Trophoblast cell (in vitro differentiated cells and primary cell): ENCODE results near the gene AZGP1.
A peak's percentile ranks its signal among the peaks of the same experiment; 100 is the strongest.

ENCODE experiments used
- DNase-seq, 2 donors: peaks; one replicate each; pipeline ENCODE4 v3.0.0-alpha.2; 2016
- H2AFZ ChIP-seq: 2 replicates; pipeline ENCODE4 v1.6.1; 2013; ENCODE audit warnings: low read length, moderate library complexity, mild to moderate bottlenecking; ENCODE audit not compliant: insufficient read depth, poor library complexity
- H2AK5ac ChIP-seq: 2 replicates; pipeline ENCODE4 v1.6.1; 2013; ENCODE audit warnings: mild to moderate bottlenecking, low read length
- H2BK120ac ChIP-seq: 2 replicates; pipeline ENCODE4 v1.6.1; 2013; ENCODE audit warnings: low read length, mild to moderate bottlenecking, moderate library complexity; ENCODE audit not compliant: insufficient read depth, poor library complexity
- H2BK12ac ChIP-seq: 2 replicates; pipeline ENCODE4 v1.6.1; 2013; ENCODE audit warnings: mild to moderate bottlenecking, low read length, moderate library complexity
- H2BK5ac ChIP-seq: 2 replicates; pipeline ENCODE4 v1.6.1; 2013; ENCODE audit warnings: low read length, low read depth, moderate library complexity, mild to moderate bottlenecking; ENCODE audit not compliant: poor library complexity
- H3K14ac ChIP-seq: 2 replicates; pipeline ENCODE4 v1.6.1; 2013; ENCODE audit warnings: mild to moderate bottlenecking, low read length
- H3K18ac ChIP-seq: 2 replicates; pipeline ENCODE4 v1.6.1; 2013; ENCODE audit warnings: mild to moderate bottlenecking, low read length
- H3K23ac ChIP-seq: 2 replicates; pipeline ENCODE4 v1.6.1; 2013; ENCODE audit warnings: low read length
- H3K27ac ChIP-seq: 2 replicates; pipeline ENCODE4 v1.5.1; 2013; ENCODE audit warnings: low read depth, mild to moderate bottlenecking, inconsistent platforms, low read length, moderate library complexity
- H3K27me3 ChIP-seq: 2 replicates; pipeline ENCODE4 v1.6.1; 2013; ENCODE audit warnings: inconsistent platforms, mild to moderate bottlenecking, low read length, moderate library complexity; ENCODE audit not compliant: insufficient read depth
- H3K36me3 ChIP-seq, 2 experiments: 1 replicate in 1 of 2; 2 replicates in 1 of 2; pipeline ENCODE4 v1.6.1; 2013; ENCODE audit warnings: low read length in 2 of 2, mild to moderate bottlenecking in 2 of 2, moderate library complexity in 1 of 2; ENCODE audit not compliant: insufficient read depth in 2 of 2, control insufficient read depth in 1 of 2
- H3K4ac ChIP-seq: 2 replicates; pipeline ENCODE4 v1.6.1; 2013; ENCODE audit warnings: low read depth, mild to moderate bottlenecking, low read length, moderate library complexity
- H3K4me1 ChIP-seq, 2 experiments: 1 replicate in 1 of 2; 2 replicates in 1 of 2; pipeline ENCODE4 v1.6.1; 2013; ENCODE audit warnings: low read length in 2 of 2, mild to moderate bottlenecking in 2 of 2, moderate library complexity in 1 of 2; ENCODE audit not compliant: insufficient read depth in 2 of 2, control insufficient read depth in 1 of 2
- H3K4me2 ChIP-seq: 2 replicates; pipeline ENCODE4 v1.6.1; 2013; ENCODE audit warnings: inconsistent platforms, mild to moderate bottlenecking, low read length, moderate library complexity
- H3K4me3 ChIP-seq: 2 replicates; pipeline ENCODE4 v1.5.1; 2013; ENCODE audit warnings: mild to moderate bottlenecking, low read depth, low read length, inconsistent platforms
- H3K79me1 ChIP-seq: one replicate; pipeline ENCODE4 v1.6.1; 2013; ENCODE audit warnings: low read length
- H3K79me2 ChIP-seq: 2 replicates; pipeline ENCODE4 v1.6.1; 2013; ENCODE audit warnings: low read length, mild to moderate bottlenecking; ENCODE audit not compliant: control insufficient read depth, insufficient read depth, poor library complexity
- H3K9ac ChIP-seq: 2 replicates; pipeline ENCODE4 v1.6.1; 2013; ENCODE audit warnings: mild to moderate bottlenecking, low read length
- H3K9me3 ChIP-seq: 2 replicates; pipeline ENCODE4 v1.6.1; 2013; ENCODE audit warnings: low read depth, mild to moderate bottlenecking, control low read depth, inconsistent platforms, low read length; ENCODE audit not compliant: insufficient read depth
- H4K12ac ChIP-seq: 2 replicates; pipeline ENCODE4 v1.6.1; 2013; ENCODE audit warnings: low read depth, mild to moderate bottlenecking, low read length, moderate library complexity
- H4K8ac ChIP-seq: 2 replicates; pipeline ENCODE4 v1.6.1; 2013; ENCODE audit warnings: low read depth, mild to moderate bottlenecking, low read length, moderate library complexity
- H4K91ac ChIP-seq: one replicate; pipeline ENCODE4 v1.6.1; 2013; ENCODE audit warnings: low read depth, mild to moderate bottlenecking, low read length, moderate library complexity
- WGBS: extraction: QIAGEN DNeasy Blood & Tissue Kit; methylation state at CpG from one replicate; pipeline ENCODE4 v1.1.7; 2013; ENCODE audit warnings: missing lambda C conversion rate; ENCODE audit not compliant: insufficient read length, insufficient coverage; ENCODE audit errors: extremely low coverage; 5-methylcytosine and 5-hydroxymethylcytosine counted together

The AZGP1 gene

DNA sequence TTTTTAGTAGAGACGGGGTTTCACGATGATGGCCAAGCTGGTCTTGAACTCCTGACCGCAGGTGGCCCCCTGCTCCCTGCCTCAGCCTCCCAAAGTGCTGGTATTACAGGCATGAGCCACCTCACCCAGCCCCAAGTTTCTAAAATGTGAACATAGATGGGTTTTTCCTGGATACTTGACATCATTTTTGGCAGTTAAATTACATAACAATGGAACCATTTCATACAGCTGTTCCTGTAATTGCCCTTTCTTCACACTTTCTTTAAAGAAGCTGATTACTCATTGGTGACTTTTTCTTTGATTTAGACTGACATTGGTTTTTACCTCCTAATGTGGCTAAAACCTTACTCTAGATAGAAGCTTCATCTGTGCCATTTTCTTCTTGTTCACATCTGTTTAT lies 45.5 kb upstream of the AZGP1 start:
- WGBS = no CpG with 5 or more reads among the region's 3 CpGs
- no peak for DNase-seq

DNA sequence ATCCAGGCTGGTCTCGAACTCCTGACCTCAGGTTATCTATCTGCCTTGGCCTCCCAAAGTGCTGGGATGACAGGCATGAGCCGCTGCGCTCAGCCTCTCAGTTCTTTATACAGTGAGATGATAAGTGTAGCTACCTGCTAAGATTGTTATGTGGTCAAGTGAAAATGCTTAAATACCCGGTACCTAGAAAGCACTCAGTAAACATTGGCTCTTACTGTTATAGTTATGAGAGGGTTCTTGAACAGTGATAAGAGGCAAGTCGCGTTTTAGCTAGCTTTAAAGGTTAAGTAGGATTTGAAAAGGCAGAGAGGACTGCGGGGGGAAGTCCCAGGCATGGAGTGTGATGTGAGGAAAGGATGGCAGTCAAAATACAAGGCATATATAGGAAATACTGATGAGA lies 44.1 kb upstream of the AZGP1 start:
- WGBS = no CpG with 5 or more reads among the region's 7 CpGs
- Histone ChIP-seq H3K9ac (no peak overlapping the region), H4K91ac (no peak overlapping the region), H3K4me3 (no peak overlapping the region), H3K9me3 (no peaks in the 10 kb centered on the region), H3K27ac (no peak overlapping the region), H3K14ac (no peak overlapping the region), H2AK5ac (no peak overlapping the region), H3K36me3 (peaks cover 21 to 26% of the 10 kb centered on the region in 2 experiments), H3K79me1 (peaks cover 7% of the 10 kb centered on the region), H3K4me2 (no peak overlapping the region), H2BK5ac (no peak overlapping the region), H2AFZ (no peak overlapping the region), H3K79me2 (peaks cover 9% of the 10 kb centered on the region), H4K12ac (no peak overlapping the region), H3K4ac (peak overlapping the region; percentile 51), H4K8ac (no peak overlapping the region), H3K23ac (no peak overlapping the region), H2BK120ac (no peak overlapping the region), H3K27me3 (no peaks in the 10 kb centered on the region), H3K18ac (no peak overlapping the region), H2BK12ac (no peak overlapping the region), H3K4me1 (no peaks in the 10 kb centered on the region)
- DNase-seq = no peak

More for the DNA sequence above, 45.5 kb upstream of the AZGP1 start:
- H3K18ac ChIP-seq = no peak overlapping the region
- H2AK5ac ChIP-seq = no peak overlapping the region
- H3K4me2 ChIP-seq = no peak overlapping the region
- H3K36me3 ChIP-seq = peaks cover 26 to 33% of the 10 kb centered on the region in 2 experiments
- no peaks in the 10 kb centered on the region for H3K27me3 ChIP-seq
- no peak overlapping the region for H2BK120ac ChIP-seq
- H4K91ac ChIP-seq = no peak overlapping the region
- H3K4me3 ChIP-seq = no peak overlapping the region
- no peak overlapping the region for H2BK5ac ChIP-seq
- H3K4me1 ChIP-seq = no peaks in the 10 kb centered on the region
- no peaks in the 10 kb centered on the region for H3K79me1 ChIP-seq
- H3K23ac ChIP-seq = no peak overlapping the region
- no peak overlapping the region for H3K14ac ChIP-seq
- no peak overlapping the region for H3K4ac ChIP-seq
- peaks cover 2% of the 10 kb centered on the region for H3K79me2 ChIP-seq
- no peak overlapping the region for H4K8ac ChIP-seq
- no peak overlapping the region for H2AFZ ChIP-seq
- H4K12ac ChIP-seq = no peak overlapping the region
- H2BK12ac ChIP-seq = no peak overlapping the region
- no peak overlapping the region for H3K9ac ChIP-seq
- H3K9me3 ChIP-seq = no peaks in the 10 kb centered on the region
- no peak overlapping the region for H3K27ac ChIP-seq

DNA sequence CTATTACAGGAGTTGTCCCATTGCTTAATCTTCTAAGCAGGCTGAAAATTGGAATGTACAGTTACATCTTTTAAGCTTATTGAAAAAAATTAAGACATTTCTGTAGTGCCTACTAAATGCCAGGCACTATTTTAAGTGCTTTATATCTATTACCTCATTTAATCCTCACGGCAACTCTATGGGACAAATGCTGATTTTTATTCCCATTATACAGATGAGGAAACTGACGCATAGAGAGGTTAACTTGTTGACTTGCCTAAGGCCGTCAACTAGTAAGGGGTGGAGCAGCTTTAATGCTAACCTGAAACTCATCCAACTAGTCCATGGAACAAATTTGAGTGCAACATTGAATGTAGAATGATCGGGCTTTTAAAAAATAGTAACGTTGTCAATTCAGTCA lies 42.0 kb upstream of the AZGP1 start:
- Histone ChIP-seq H3K27ac (no peak overlapping the region), H3K79me1 (peaks cover 7% of the 10 kb centered on the region), H3K4me2 (no peak overlapping the region), H3K4ac (no peak overlapping the region), H3K23ac (no peak overlapping the region), H2AFZ (no peak overlapping the region), H4K91ac (no peak overlapping the region), H3K9ac (no peak overlapping the region), H2BK120ac (no peak overlapping the region), H3K14ac (no peak overlapping the region), H3K18ac (no peak overlapping the region), H2BK12ac (no peak overlapping the region), H3K9me3 (no peaks in the 10 kb centered on the region), H4K8ac (no peak overlapping the region), H3K4me3 (no peak overlapping the region), H2AK5ac (no peak overlapping the region), H3K4me1 (no peaks in the 10 kb centered on the region), H3K36me3 (peaks cover 6 to 10% of the 10 kb centered on the region in 2 experiments), H2BK5ac (no peak overlapping the region), H3K27me3 (no peaks in the 10 kb centered on the region), H3K79me2 (peaks cover 9% of the 10 kb centered on the region), H4K12ac (no peak overlapping the region)
- no CpG with 5 or more reads among the region's 5 CpGs for WGBS
- no peak for DNase-seq

DNA sequence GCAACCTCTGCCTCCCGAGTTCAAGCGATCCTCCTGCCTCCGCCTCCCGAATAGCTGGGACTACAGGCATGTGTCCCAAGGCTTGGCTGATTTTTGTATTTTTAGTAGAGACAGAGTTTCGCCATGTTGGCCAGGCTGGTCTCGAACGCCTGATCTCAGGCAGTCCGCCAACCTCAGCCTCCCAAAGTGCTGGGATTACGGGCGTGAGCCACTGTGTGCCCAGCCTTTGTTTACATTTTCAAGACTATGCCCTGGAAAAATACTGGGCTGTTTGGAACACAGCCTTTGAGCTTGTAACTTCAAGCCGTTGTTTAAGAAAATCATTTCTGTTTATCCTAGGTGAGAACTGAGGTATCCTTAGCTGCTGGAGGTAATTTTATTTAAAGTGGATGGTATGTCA lies 41.5 kb upstream of the AZGP1 start:
- no peak overlapping the region for H3K18ac ChIP-seq
- no CpG with 5 or more reads among the region's 11 CpGs for WGBS
- H4K8ac ChIP-seq = no peak overlapping the region
- no peaks in the 10 kb centered on the region for H3K27me3 ChIP-seq
- H3K36me3 ChIP-seq = peaks cover 3 to 7% of the 10 kb centered on the region in 2 experiments
- no peak overlapping the region for H2BK5ac ChIP-seq
- DNase-seq = no peak
- no peak overlapping the region for H3K14ac ChIP-seq
- H3K4ac ChIP-seq = peak overlapping the region; percentile 90
- H3K4me2 ChIP-seq = no peak overlapping the region
- H4K12ac ChIP-seq = no peak overlapping the region
- no peak overlapping the region for H3K27ac ChIP-seq
- H2BK120ac ChIP-seq = no peak overlapping the region
- no peak overlapping the region for H3K4me3 ChIP-seq
- H2BK12ac ChIP-seq = no peak overlapping the region
- no peak overlapping the region for H3K23ac ChIP-seq
- no peaks in the 10 kb centered on the region for H3K4me1 ChIP-seq
- no peak overlapping the region for H4K91ac ChIP-seq
- H2AK5ac ChIP-seq = no peak overlapping the region
- no peak overlapping the region for H3K9ac ChIP-seq
- no peaks in the 10 kb centered on the region for H3K9me3 ChIP-seq
- H2AFZ ChIP-seq = no peak overlapping the region
- H3K79me1 ChIP-seq = peaks cover 7% of the 10 kb centered on the region
- peaks cover 9% of the 10 kb centered on the region for H3K79me2 ChIP-seq
